Vagina (tissue), 2 donors: Measurements from ENCODE around the gene EVPL.

ENCODE experiments used
- CTCF ChIP-seq, 3 experiments: fragments of 450-650 bp in 2 of 3; fragments of 200-600 bp in 1 of 3; sonication (generic) in 1 of 3; IDR thresholded peaks; one replicate each; pipeline ENCODE4 v1.5.1; 2017 to 2019; ENCODE audit warnings: antibody characterized with exemption in 3 of 3, mild to moderate bottlenecking in 2 of 3, moderate library complexity in 2 of 3
- POLR2A ChIP-seq, 2 donors: fragments of 450-650 bp; IDR thresholded peaks; one replicate each; pipeline ENCODE4 v1.6.1; 2017; ENCODE audit warnings: antibody characterized with exemption in 2 of 2, mild to moderate bottlenecking in 2 of 2, moderate library complexity in 2 of 2
- POLR2AphosphoS5 ChIP-seq, 2 donors: sonication (generic); formaldehyde crosslinking; IDR thresholded peaks; one replicate each; pipeline ENCODE4 v1.9.0; 2017; ENCODE audit warnings: antibody characterized with exemption in 2 of 2, mild to moderate bottlenecking in 2 of 2, low read depth in 1 of 2; ENCODE audit not compliant: insufficient read depth in 1 of 2

DNA sequence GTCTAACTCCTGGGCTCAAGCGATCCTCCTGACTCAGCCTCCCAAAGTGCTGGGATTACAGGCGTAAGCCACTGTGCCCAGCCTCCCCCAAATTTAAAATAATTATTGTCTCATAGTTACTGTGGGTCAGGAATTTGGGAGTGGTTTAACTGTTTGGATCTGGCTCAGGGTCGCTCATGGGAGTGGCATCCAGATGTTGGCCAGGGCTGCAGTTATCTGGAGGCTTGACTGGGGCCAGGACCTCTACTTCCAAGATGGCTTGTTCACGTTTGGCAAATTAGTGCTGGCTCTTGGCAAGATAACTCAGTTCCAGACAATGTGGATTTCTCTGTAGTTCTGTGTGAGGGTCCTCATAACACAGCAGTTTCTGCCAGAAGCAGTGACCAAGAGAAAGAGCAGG, 40.1 kb downstream of the EVPL start:
- TF ChIP-seq CTCF (IDR thresholded peaks at IDR 0.05) (no peak), POLR2AphosphoS5 (IDR thresholded peaks at IDR 0.05; ENCODE audit: insufficient read depth in 1 of 2, low read depth in 1 of 2) (no peak), POLR2A (IDR thresholded peaks at IDR 0.05) (no peak)
